ENCODE measurements around the gene CPA2.

GRCh38 chr7:130334274-130334673, 67.6 kb downstream of the CPA2 start:
- TF ChIP-seq POLR2A (IDR thresholded peaks at IDR 0.05; ENCODE audit: low read length): no peak
- no peak for TF ChIP-seq GATA1 (IDR thresholded peaks at IDR 0.05; ENCODE audit: low read depth, low read length)
